IPS-18c (cell line): ENCODE data around the gene TOMT.
"Not testable (repeated sequence)": the region's sequence is repeated elsewhere in the genome, so short reads cannot be mapped to it uniquely, and the experiment has no call there.

Source experiments
- H3K4me3 ChIP-seq: 2 replicates; pipeline ENCODE4 v1.7.0; 2013; ENCODE audit warnings: low read depth, mild to moderate bottlenecking, low read length, moderate library complexity; ENCODE audit not compliant: insufficient read depth
- H3K9me3 ChIP-seq: one replicate; pipeline ENCODE4 v1.6.1; 2013; ENCODE audit warnings: mild to moderate bottlenecking, low read length, moderate library complexity; ENCODE audit not compliant: control insufficient read depth, insufficient read depth

TOMT gene

GRCh38 chr11:72140661-72141060, 34.9 kb downstream of the TOMT start:
- H3K9me3 ChIP-seq = peaks cover 2% of the 10 kb centered on the region
- no peak overlapping the region for H3K4me3 ChIP-seq

- Histone ChIP-seq H3K9me3 (peaks cover 2% of the 10 kb centered on the region), H3K4me3 (no peak overlapping the region)
Measured at GRCh38 chr11:72141066-72141465, 35.3 kb downstream of the TOMT start.

- not testable (repeated sequence) for H3K4me3 ChIP-seq, H3K9me3 ChIP-seq
Measured at GRCh38 chr11:72142086-72142485, 36.4 kb downstream of the TOMT start.

GRCh38 chr11:72142543-72142942, 36.8 kb downstream of the TOMT start:
- not testable (repeated sequence) for H3K9me3 ChIP-seq, H3K4me3 ChIP-seq

- H3K9me3 ChIP-seq = peaks cover 2% of the 10 kb centered on the region
- no peak overlapping the region for H3K4me3 ChIP-seq
Measured at GRCh38 chr11:72144807-72145565, 39.3 kb downstream of the TOMT start.

- H3K9me3 ChIP-seq = peaks cover 2% of the 10 kb centered on the region
- H3K4me3 ChIP-seq = no peak overlapping the region
Measured at GRCh38 chr11:72146625-72147024, 40.9 kb downstream of the TOMT start.

GRCh38 chr11:72150882-72151281, 45.2 kb downstream of the TOMT start:
- no peaks in the 10 kb centered on the region for H3K9me3 ChIP-seq
- no peak overlapping the region for H3K4me3 ChIP-seq

- not testable (repeated sequence) for H3K9me3 ChIP-seq, H3K4me3 ChIP-seq
Measured at GRCh38 chr11:72153874-72154273, 48.1 kb downstream of the TOMT start.

- Histone ChIP-seq H3K4me3 (no peak overlapping the region), H3K9me3 (no peaks in the 10 kb centered on the region)
Measured at GRCh38 chr11:72154816-72155215, 49.1 kb downstream of the TOMT start.

GRCh38 chr11:72155751-72156150, 50.0 kb downstream of the TOMT start:
- H3K4me3 ChIP-seq = no peak overlapping the region
- no peaks in the 10 kb centered on the region for H3K9me3 ChIP-seq

- Histone ChIP-seq H3K4me3 (no peak overlapping the region), H3K9me3 (no peaks in the 10 kb centered on the region)
Measured at GRCh38 chr11:72157131-72157530, 51.4 kb downstream of the TOMT start.
